Neural cell (in vitro differentiated cells): Measurements from ENCODE around the gene SNRNP25.

Experiments used
- EP300 ChIP-seq: fragments of 450-650 bp; conservative IDR thresholded peaks from 2 replicates; pipeline ENCODE4 v1.6.1; 2014; ENCODE audit warnings: antibody characterized with exemption, mild to moderate bottlenecking, moderate library complexity; ENCODE audit not compliant: poor library complexity, severe bottlenecking
- EZH2 ChIP-seq: fragments of 200-600, 300-800 bp; shearing (Covaris generic), sonication (generic); IDR thresholded peaks from 2 replicates; pipeline ENCODE4 v1.6.1; 2014; ENCODE audit warnings: antibody characterized with exemption, low read length, borderline replicate concordance, mild to moderate bottlenecking; ENCODE audit not compliant: insufficient read depth, poor library complexity, severe bottlenecking
- MXI1 ChIP-seq: fragments of 450-650 bp; conservative IDR thresholded peaks from 2 replicates; pipeline ENCODE4 v1.6.1; 2014; ENCODE audit warnings: antibody characterized with exemption, mild to moderate bottlenecking; ENCODE audit not compliant: poor library complexity, severe bottlenecking
- POLR2AphosphoS5 ChIP-seq: IDR thresholded peaks from 2 replicates; pipeline ENCODE4 v1.6.1; 2012
- RAD21 ChIP-seq: fragments of 450-650 bp; conservative IDR thresholded peaks from 2 replicates; pipeline ENCODE4 v1.6.1; 2014; ENCODE audit warnings: antibody characterized with exemption, mild to moderate bottlenecking, moderate library complexity
- SMC3 ChIP-seq: fragments of 450-650 bp; conservative IDR thresholded peaks from 2 replicates; pipeline ENCODE4 v1.6.1; 2014; ENCODE audit warnings: antibody characterized with exemption, mild to moderate bottlenecking, moderate library complexity; ENCODE audit not compliant: poor library complexity
- TAF1 ChIP-seq: IDR thresholded peaks from 2 replicates; pipeline ENCODE4 v1.6.1; 2012; ENCODE audit warnings: low read depth
- TF ChIP-seq, protein P1 (sequence below): fragments of 450-650 bp; IDR thresholded peaks from 2 replicates; pipeline ENCODE4 v1.5.1; 2014; ENCODE audit warnings: antibody characterized with exemption, mild to moderate bottlenecking, moderate library complexity; ENCODE audit not compliant: poor library complexity, severe bottlenecking
- TF ChIP-seq, protein P2 (sequence below): IDR thresholded peaks from 2 replicates; pipeline ENCODE4 v1.6.1; 2012; ENCODE audit warnings: borderline replicate concordance

DNA sequence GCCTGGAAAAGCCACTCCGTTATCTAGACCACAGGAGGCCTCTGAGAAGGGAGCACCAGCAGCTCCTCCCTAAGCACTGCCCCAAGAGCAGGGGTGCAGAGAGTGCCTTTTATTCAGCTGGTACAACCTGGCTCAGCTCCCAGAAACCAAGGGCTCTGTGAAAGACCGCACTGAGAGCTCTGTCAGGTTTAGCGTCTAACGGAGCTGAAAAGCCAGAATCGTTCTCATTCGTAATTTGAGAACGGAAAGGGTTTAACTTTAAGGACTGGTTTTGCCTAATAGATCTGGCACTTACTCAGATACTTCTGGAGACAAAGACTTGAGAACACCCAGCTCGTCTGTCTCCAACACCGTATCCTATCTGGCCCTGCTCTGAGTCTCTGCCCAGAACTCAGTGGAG lies 37.9 kb downstream of the SNRNP25 start:
- TF ChIP-seq MXI1 (no peak), TAF1 (no peak), POLR2AphosphoS5 (no peak), SMC3 (no peak), EP300 (no peak), EZH2 (no peak), RAD21 (no peak)
- TF ChIP-seq, protein P1, sequence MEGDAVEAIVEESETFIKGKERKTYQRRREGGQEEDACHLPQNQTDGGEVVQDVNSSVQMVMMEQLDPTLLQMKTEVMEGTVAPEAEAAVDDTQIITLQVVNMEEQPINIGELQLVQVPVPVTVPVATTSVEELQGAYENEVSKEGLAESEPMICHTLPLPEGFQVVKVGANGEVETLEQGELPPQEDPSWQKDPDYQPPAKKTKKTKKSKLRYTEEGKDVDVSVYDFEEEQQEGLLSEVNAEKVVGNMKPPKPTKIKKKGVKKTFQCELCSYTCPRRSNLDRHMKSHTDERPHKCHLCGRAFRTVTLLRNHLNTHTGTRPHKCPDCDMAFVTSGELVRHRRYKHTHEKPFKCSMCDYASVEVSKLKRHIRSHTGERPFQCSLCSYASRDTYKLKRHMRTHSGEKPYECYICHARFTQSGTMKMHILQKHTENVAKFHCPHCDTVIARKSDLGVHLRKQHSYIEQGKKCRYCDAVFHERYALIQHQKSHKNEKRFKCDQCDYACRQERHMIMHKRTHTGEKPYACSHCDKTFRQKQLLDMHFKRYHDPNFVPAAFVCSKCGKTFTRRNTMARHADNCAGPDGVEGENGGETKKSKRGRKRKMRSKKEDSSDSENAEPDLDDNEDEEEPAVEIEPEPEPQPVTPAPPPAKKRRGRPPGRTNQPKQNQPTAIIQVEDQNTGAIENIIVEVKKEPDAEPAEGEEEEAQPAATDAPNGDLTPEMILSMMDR = no peak
- TF ChIP-seq, protein P2, sequence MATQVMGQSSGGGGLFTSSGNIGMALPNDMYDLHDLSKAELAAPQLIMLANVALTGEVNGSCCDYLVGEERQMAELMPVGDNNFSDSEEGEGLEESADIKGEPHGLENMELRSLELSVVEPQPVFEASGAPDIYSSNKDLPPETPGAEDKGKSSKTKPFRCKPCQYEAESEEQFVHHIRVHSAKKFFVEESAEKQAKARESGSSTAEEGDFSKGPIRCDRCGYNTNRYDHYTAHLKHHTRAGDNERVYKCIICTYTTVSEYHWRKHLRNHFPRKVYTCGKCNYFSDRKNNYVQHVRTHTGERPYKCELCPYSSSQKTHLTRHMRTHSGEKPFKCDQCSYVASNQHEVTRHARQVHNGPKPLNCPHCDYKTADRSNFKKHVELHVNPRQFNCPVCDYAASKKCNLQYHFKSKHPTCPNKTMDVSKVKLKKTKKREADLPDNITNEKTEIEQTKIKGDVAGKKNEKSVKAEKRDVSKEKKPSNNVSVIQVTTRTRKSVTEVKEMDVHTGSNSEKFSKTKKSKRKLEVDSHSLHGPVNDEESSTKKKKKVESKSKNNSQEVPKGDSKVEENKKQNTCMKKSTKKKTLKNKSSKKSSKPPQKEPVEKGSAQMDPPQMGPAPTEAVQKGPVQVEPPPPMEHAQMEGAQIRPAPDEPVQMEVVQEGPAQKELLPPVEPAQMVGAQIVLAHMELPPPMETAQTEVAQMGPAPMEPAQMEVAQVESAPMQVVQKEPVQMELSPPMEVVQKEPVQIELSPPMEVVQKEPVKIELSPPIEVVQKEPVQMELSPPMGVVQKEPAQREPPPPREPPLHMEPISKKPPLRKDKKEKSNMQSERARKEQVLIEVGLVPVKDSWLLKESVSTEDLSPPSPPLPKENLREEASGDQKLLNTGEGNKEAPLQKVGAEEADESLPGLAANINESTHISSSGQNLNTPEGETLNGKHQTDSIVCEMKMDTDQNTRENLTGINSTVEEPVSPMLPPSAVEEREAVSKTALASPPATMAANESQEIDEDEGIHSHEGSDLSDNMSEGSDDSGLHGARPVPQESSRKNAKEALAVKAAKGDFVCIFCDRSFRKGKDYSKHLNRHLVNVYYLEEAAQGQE = no peak
